Glutamatergic neuron (in vitro differentiated cells): ENCODE data around the gene SYNDIG1. TPM values are rescaled to one million over a fixed set of nuclear protein-coding genes. Genes with fewer than 3 reads are reported as not detected.

Experiments used
- DNase-seq: peaks from one replicate; pipeline ENCODE4 v3.0.0; 2022
- H3K27ac Mint-ChIP-seq: one replicate; pipeline ENCODE4 v1.8.0; 2020; ENCODE audit warnings: mild to moderate bottlenecking, mixed read lengths, inconsistent platforms; ENCODE audit not compliant: unreplicated experiment
- H3K27me3 Mint-ChIP-seq: one replicate; pipeline ENCODE4 v1.8.0; 2020; ENCODE audit warnings: mild to moderate bottlenecking, moderate library complexity, mixed read lengths, inconsistent platforms; ENCODE audit not compliant: unreplicated experiment
- H3K36me3 Mint-ChIP-seq: one replicate; pipeline ENCODE4 v1.8.0; 2020; ENCODE audit warnings: mild to moderate bottlenecking, mixed read lengths, inconsistent platforms; ENCODE audit not compliant: unreplicated experiment
- H3K4me1 Mint-ChIP-seq: one replicate; pipeline ENCODE4 v1.8.0; 2020; ENCODE audit warnings: mild to moderate bottlenecking, low read depth, mixed read lengths, inconsistent platforms; ENCODE audit not compliant: unreplicated experiment
- H3K4me3 Mint-ChIP-seq: one replicate; pipeline ENCODE4 v1.8.0; 2020; ENCODE audit warnings: mild to moderate bottlenecking, mixed read lengths, inconsistent platforms; ENCODE audit not compliant: unreplicated experiment
- H3K9me3 Mint-ChIP-seq: one replicate; pipeline ENCODE4 v1.8.0; 2020; ENCODE audit warnings: mild to moderate bottlenecking, moderate library complexity, mixed read lengths, inconsistent platforms; ENCODE audit not compliant: unreplicated experiment
- total RNA-seq: library from RNA; stranded (reverse); fragmentation: NEBNext Ultra II Directional; extraction: Animal tissue kit (Norgen Biotek cat#: 25700); gene quantifications from one replicate; pipeline ENCODE4 v1.2.1, GENCODE V29; 2021; ENCODE audit not compliant: unreplicated experiment
- TF ChIP-seq, protein P1 (sequence below): fragments of 200-600 bp; sonication (generic); IDR thresholded peaks from one replicate; pipeline ENCODE4 v1.5.0; 2021; ENCODE audit not compliant: partially characterized antibody, unreplicated experiment

The SYNDIG1 gene
- total RNA-seq, 1 donor from 2014 or later, result 10.4 TPM

DNA sequence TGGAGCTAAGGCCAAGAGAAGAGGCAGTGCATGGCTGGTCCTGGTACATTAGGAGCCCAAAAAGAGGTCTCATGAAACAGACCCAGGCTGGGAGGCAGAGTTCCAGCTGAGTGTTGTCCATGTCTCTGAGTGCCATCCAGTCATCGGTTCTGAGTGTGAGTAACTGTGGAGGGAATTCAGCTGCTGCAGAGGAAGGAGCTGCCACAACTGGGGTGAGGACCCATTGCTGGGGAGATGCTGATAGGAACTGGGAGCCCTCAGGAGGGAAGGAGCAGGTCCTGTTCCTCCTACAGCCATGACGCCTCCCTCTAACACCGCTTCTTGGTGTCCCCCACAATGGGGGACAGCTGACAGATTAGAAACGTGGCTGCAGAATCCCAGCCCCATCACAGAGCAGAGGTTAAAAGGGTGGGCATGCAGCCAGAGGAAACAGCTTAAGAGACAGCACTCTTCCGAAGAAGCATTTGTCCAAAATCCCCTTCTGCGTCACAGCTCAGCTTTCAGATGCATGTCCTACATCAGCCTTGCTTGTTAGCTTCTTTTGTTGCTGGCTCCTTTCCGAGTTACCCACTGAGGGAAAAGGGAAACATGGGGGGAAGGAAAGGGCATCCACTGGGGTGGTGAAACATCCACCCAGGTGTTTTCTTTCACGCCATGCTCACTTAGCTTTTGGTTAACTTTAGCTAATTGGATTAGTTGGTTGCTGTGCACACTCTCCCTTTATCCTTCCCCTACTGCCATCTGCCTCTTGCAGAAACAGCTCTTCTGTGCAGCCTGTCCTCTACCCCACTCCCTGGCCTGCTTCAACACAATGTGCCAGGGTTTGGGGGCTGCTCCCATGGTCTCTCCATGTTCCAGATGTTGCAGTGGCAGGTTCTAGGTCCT is 239.2 kb downstream of the SYNDIG1 start:
- Mint-ChIP-seq H3K27ac (no peak overlapping the region), H3K9me3 (peaks cover 3% of the 10 kb centered on the region), H3K27me3 (peaks cover 1% of the 10 kb centered on the region), H3K4me1 (peaks cover 3% of the 10 kb centered on the region), H3K36me3 (peaks cover 10% of the 10 kb centered on the region), H3K4me3 (no peak overlapping the region)
- TF ChIP-seq, protein P1, sequence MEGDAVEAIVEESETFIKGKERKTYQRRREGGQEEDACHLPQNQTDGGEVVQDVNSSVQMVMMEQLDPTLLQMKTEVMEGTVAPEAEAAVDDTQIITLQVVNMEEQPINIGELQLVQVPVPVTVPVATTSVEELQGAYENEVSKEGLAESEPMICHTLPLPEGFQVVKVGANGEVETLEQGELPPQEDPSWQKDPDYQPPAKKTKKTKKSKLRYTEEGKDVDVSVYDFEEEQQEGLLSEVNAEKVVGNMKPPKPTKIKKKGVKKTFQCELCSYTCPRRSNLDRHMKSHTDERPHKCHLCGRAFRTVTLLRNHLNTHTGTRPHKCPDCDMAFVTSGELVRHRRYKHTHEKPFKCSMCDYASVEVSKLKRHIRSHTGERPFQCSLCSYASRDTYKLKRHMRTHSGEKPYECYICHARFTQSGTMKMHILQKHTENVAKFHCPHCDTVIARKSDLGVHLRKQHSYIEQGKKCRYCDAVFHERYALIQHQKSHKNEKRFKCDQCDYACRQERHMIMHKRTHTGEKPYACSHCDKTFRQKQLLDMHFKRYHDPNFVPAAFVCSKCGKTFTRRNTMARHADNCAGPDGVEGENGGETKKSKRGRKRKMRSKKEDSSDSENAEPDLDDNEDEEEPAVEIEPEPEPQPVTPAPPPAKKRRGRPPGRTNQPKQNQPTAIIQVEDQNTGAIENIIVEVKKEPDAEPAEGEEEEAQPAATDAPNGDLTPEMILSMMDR, result no peak
- DNase-seq, result no peak
